Measurements from ENCODE around the gene GATA3.

- TF ChIP-seq CTCF (conservative IDR thresholded peaks at IDR 0.05): no peak
- TF ChIP-seq ZFX (IDR thresholded peaks at IDR 0.05): no peak
These were observed 30.6 kb upstream of the GATA3 start for GRCh38 chr10:8023851-8024250.
